HG02642 (cell line): ENCODE measurements around the gene OR2L3.
"Not testable (repeated sequence)": the region's sequence is repeated elsewhere in the genome, so short reads cannot be mapped to it uniquely, and the experiment has no call there.

Source experiments
- ATAC-seq: cut with Tn5 transposase; IDR thresholded peaks from one replicate; pipeline ENCODE4 v1.9.1; 2021; ENCODE audit warnings: mild to moderate bottlenecking; ENCODE audit not compliant: unreplicated experiment, poor library complexity

The OR2L3 gene

GRCh38 chr1:248046536-248046935 lies at the start of gene OR2L3:
Gene OR2L3, plus strand, starts transcription at chr1:248046836. Its CDS starts 13,846 bp downstream, at chr1:248060682.
- ATAC-seq: no peak

- ATAC-seq: no peak
Observed at GRCh38 chr1:247998811-247999210, 47.8 kb upstream of the OR2L3 start.

- ATAC-seq: no peak
Observed at GRCh38 chr1:248000169-248000568, 46.5 kb upstream of the OR2L3 start.

GRCh38 chr1:248007778-248008177 lies 38.9 kb upstream of the OR2L3 start:
- no peak for ATAC-seq

- ATAC-seq: no peak
Observed at GRCh38 chr1:248009681-248010080, 37.0 kb upstream of the OR2L3 start.

GRCh38 chr1:248013229-248013710 lies 33.4 kb upstream of the OR2L3 start, which contains the start of gene OR2L5:
Gene OR2L5, plus strand, starts transcription at chr1:248013660. Its CDS starts 8,288 bp downstream, at chr1:248021948.
- no peak for ATAC-seq

GRCh38 chr1:248015803-248016202 lies 30.8 kb upstream of the OR2L3 start:
- ATAC-seq: no peak

- no peak for ATAC-seq
Observed at GRCh38 chr1:248029770-248030169, 16.9 kb upstream of the OR2L3 start, which contains the start of gene OR2L2. Gene OR2L2, plus strand, starts transcription at chr1:248030070. Its CDS starts 8,198 bp downstream, at chr1:248038268.

- ATAC-seq: no peak
Observed at GRCh38 chr1:248045209-248045608, 1.4 kb upstream of the OR2L3 start.

- ATAC-seq: no peak
Observed at GRCh38 chr1:248047008-248047407, 372 bp downstream of the OR2L3 start.

- ATAC-seq: no peak
Observed at GRCh38 chr1:248054671-248055070, 8.0 kb downstream of the OR2L3 start.

- no peak for ATAC-seq
Observed at GRCh38 chr1:248055261-248055660, 8.6 kb downstream of the OR2L3 start.

- ATAC-seq: no peak
Observed at GRCh38 chr1:248065071-248065470, 18.4 kb downstream of the OR2L3 start.

GRCh38 chr1:248065604-248066003 lies 19.0 kb downstream of the OR2L3 start:
- no peak for ATAC-seq

GRCh38 chr1:248083864-248084263 lies 37.2 kb downstream of the OR2L3 start:
- ATAC-seq: not testable (repeated sequence)

GRCh38 chr1:248094884-248095283 lies 48.2 kb downstream of the OR2L3 start, which contains the start of gene OR2L13:
Gene OR2L13, plus strand, starts transcription at chr1:248095184. Its CDS starts 4,192 bp downstream, at chr1:248099376.
- no peak for ATAC-seq

- no peak for ATAC-seq
Observed at GRCh38 chr1:248098529-248098928, 51.9 kb downstream of the OR2L3 start.

- ATAC-seq: no peak
Observed at GRCh38 chr1:248102847-248103246, 56.2 kb downstream of the OR2L3 start.

GRCh38 chr1:248111157-248111556 lies 64.5 kb downstream of the OR2L3 start:
- no peak for ATAC-seq
